Measurements from ENCODE around the gene GTF2A2. TPM values are rescaled to one million over a fixed set of nuclear protein-coding genes. Genes with fewer than 3 reads are reported as not detected.
A peak's percentile ranks its signal among the peaks of the same experiment; 100 is the strongest.

The GTF2A2 gene
- total and polyA plus RNA-seq, 5 experiments from 2014 or later, result 62.0 to 136 (median 97.2) TPM

GRCh38 chr15:59616379-59616778, 40.9 kb downstream of the GTF2A2 start:
- Mint-ChIP-seq H3K9me3 (peaks cover 0 to 8% (median 0%) of the 10 kb centered on the region in 9 donors), H3K27me3 (peaks cover 2 to 27% (median 18%) of the 10 kb centered on the region in 5 donors), H3K4me3 (no peak overlapping the region), H3K4me1 (peaks cover 2 to 9% (median 8%) of the 10 kb centered on the region in 4 donors), H3K27ac (no peak overlapping the region), H3K36me3 (peaks cover 0 to 5% (median 3%) of the 10 kb centered on the region in 3 donors)
- POLR2A ChIA-PET, result no interaction called here
- DNase-seq (no peak), ATAC-seq (no peak)

DNA sequence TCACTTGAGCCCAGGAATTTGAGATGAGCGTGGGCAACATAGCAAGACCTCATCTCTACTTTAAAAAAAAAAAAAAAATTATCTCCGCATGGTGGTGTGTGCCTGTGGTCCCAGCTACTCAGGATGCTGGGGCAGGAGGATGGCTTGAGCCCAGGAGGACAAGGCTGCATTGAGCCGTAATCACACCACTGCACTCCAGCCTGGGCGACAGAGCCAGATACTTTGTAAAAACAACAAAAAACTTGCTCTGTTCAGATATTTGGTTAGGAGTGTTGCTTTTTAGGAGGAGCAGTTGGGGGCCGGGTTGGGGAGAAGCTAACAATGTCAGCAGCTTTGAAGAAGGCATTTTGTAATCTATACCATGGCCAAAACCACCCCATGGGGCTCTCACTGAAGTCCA, 41.7 kb downstream of the GTF2A2 start:
- peaks cover 0 to 8% (median 0%) of the 10 kb centered on the region in 9 donors for H3K9me3 Mint-ChIP-seq
- POLR2A ChIA-PET, result no interaction called here
- ATAC-seq, result no peak
- H3K36me3 Mint-ChIP-seq, result peaks cover 0 to 5% (median 3%) of the 10 kb centered on the region in 3 donors
- no peak overlapping the region for H3K4me3 Mint-ChIP-seq
- H3K27ac Mint-ChIP-seq, result peak overlapping the region in 2 of 10 donors; percentile 48 to 55
- H3K4me1 Mint-ChIP-seq, result peaks cover 5 to 15% (median 9%) of the 10 kb centered on the region in 4 donors
- H3K27me3 Mint-ChIP-seq, result peaks cover 2 to 27% (median 18%) of the 10 kb centered on the region in 5 donors
- DNase-seq, result no peak

- POLR2A ChIA-PET, result no interaction called here
- ATAC-seq (no peak), DNase-seq (no peak)
- Mint-ChIP-seq H3K36me3 (peaks cover 0 to 5% (median 3%) of the 10 kb centered on the region in 3 donors), H3K27ac (no peak overlapping the region), H3K4me3 (no peak overlapping the region), H3K27me3 (peaks cover 2 to 27% (median 18%) of the 10 kb centered on the region in 5 donors), H3K9me3 (peaks cover 0 to 8% (median 0%) of the 10 kb centered on the region in 9 donors), H3K4me1 (peaks cover 5 to 21% (median 9%) of the 10 kb centered on the region in 4 donors)
Measured at GRCh38 chr15:59614153-59614552, 43.2 kb downstream of the GTF2A2 start.

GRCh38 chr15:59611276-59612260, 45.7 kb downstream of the GTF2A2 start, which contains the start of gene GCNT3:
Gene GCNT3 (plus strand): TSS chr15:59611783. CDS start chr15:59618239, 6,456 bp downstream.
- H3K9me3 Mint-ChIP-seq, result peaks cover 0 to 8% (median 2%) of the 10 kb centered on the region in 9 donors
- H3K4me3 Mint-ChIP-seq, result no peak within 1 kb of the TSS
- peaks cover 5 to 21% (median 9%) of the 10 kb centered on the region in 4 donors for H3K4me1 Mint-ChIP-seq
- peak within 1 kb of the TSS in 2 of 10 donors; percentile 15 to 44 for H3K27ac Mint-ChIP-seq
- H3K27me3 Mint-ChIP-seq, result peaks cover 2 to 27% (median 8%) of the 10 kb centered on the region in 5 donors
- ATAC-seq (no peak), DNase-seq (no peak)
- H3K36me3 Mint-ChIP-seq, result peaks cover 0 to 5% (median 3%) of the 10 kb centered on the region in 3 donors
- POLR2A ChIA-PET, result no interaction called here

DNA sequence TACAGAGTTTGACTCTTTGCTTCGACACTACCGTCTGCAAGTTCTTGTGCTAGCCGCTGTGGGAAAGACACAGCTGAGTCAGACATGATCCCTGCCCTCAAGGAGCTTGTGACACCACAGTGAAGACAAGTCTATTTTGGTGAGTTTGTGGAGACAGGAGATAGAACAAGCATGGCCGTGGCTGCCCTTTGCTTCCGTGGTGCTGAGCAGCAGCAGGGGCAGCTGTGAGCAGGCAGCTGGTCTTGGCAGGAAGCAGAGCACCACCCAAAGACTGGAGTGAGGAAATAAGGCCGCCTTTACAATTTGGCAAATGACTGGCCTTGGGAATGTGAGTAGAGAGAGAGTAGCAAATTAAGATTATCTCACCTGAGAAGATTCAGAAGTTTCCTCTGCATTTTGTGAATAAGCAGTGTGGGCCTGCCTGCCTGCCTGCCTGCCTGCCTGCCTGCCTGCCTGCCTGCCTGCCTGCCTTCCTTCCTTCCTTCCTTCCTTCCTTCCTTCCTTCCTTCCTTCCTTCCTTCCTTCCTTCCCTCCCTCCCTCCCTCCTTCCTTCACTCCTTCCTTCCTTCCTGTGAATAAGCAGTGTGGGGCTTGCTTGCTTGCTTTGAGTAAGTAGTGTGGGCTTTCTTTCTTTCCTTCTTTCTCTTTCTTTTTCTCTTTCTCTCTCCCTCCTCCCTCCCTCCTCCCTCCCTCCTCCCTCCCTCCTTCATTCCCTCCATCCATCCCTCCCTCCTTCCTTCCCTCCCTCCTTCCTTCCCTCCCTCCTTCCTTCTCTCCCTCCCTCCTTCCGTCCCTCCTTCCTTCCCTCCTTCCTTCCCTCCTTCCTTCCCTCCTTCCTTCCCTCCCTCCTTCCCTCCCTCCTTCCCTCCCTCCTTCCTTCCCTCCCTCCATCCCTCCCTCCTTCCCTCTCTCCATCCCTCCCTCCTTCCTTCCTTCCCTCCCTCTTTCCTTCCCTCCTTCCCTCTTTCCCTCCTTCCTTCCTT, 47.3 kb downstream of the GTF2A2 start:
- ATAC-seq (no peak), DNase-seq (no peak)
- H3K4me1 Mint-ChIP-seq, result peaks cover 4 to 17% (median 5%) of the 10 kb centered on the region in 4 donors
- H3K4me3 Mint-ChIP-seq, result no peak overlapping the region
- POLR2A ChIA-PET, result no interaction called here
- H3K27ac Mint-ChIP-seq, result peak overlapping the region in 1 of 10 donors; percentile 12
- H3K9me3 Mint-ChIP-seq, result peaks cover 0 to 5% (median 2%) of the 10 kb centered on the region in 9 donors
- peaks cover 2 to 27% (median 12%) of the 10 kb centered on the region in 5 donors for H3K27me3 Mint-ChIP-seq
- H3K36me3 Mint-ChIP-seq, result peaks cover 0 to 4% (median 3%) of the 10 kb centered on the region in 3 donors

- Mint-ChIP-seq H3K27ac (no peak overlapping the region), H3K27me3 (peaks cover 0 to 18% (median 2%) of the 10 kb centered on the region in 5 donors), H3K36me3 (peaks cover 3 to 33% (median 14%) of the 10 kb centered on the region in 3 donors), H3K9me3 (peaks cover 10 to 41% (median 22%) of the 10 kb centered on the region in 9 donors), H3K4me1 (peaks cover 0 to 8% (median 0%) of the 10 kb centered on the region in 4 donors), H3K4me3 (no peak overlapping the region)
- no peak for ATAC-seq
- no peak for DNase-seq
- POLR2A ChIA-PET, result no interaction called here
Measured at GRCh38 chr15:59605994-59606393, 51.3 kb downstream of the GTF2A2 start.

DNA sequence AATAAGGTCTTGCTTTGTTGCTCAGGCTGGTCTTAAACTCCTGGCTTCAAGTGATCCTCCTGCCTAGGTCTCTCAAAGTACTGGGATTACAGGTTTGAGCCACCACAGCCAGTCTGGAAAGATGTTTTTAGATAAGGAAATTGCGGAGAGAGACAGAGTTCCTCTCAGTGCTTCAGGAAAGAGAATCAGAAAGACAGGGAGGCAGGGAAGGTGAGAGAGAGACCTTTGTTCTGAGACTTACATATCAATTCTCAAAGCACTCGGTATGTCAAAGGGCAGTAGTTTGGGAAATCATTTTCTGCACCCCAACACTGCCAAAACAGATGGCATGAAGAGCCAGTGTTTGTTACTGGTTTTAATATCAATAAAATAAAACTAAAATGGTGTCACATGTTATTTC, 58.9 kb downstream of the GTF2A2 start:
- DNase-seq (no peak), ATAC-seq (no peak)
- H3K27ac Mint-ChIP-seq, result no peak overlapping the region
- H3K9me3 Mint-ChIP-seq, result peaks cover 2 to 31% (median 14%) of the 10 kb centered on the region in 9 donors
- H3K4me3 Mint-ChIP-seq, result no peak overlapping the region
- H3K27me3 Mint-ChIP-seq, result peaks cover 0 to 20% (median 10%) of the 10 kb centered on the region in 5 donors
- POLR2A ChIA-PET, result no interaction called here
- peaks cover 3 to 16% (median 10%) of the 10 kb centered on the region in 3 donors for H3K36me3 Mint-ChIP-seq
- H3K4me1 Mint-ChIP-seq, result no peaks in the 10 kb centered on the region

DNA sequence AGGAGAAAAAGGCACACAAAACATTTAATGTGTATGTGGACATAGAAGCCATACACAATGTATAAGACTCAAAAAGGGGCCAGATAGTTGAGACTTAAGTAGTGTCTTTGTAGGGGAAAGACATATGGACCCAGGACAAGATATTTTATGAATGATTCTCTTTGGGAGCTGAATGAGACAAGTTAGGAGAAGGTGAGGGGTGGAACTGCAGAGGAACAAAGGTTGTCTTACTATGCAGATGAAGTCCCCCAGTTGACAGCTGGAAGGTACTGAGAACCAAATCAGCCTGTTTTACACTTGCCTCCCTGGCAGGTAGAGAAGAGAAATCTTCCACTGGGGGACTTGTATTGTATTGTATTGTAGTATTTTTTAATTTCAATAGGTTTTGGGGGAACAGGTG, 60.7 kb downstream of the GTF2A2 start:
- Mint-ChIP-seq H3K27ac (no peak overlapping the region), H3K27me3 (peaks cover 0 to 16% (median 10%) of the 10 kb centered on the region in 5 donors)

GRCh38 chr15:59595434-59595915, 61.8 kb downstream of the GTF2A2 start:
- Mint-ChIP-seq H3K27ac (no peak overlapping the region), H3K9me3 (peaks cover 0 to 7% (median 2%) of the 10 kb centered on the region in 9 donors), H3K4me1 (peaks cover 3 to 11% (median 9%) of the 10 kb centered on the region in 4 donors), H3K36me3 (peaks cover 0 to 2% (median 0%) of the 10 kb centered on the region in 3 donors), H3K27me3 (peaks cover 0 to 12% (median 6%) of the 10 kb centered on the region in 5 donors), H3K4me3 (no peak overlapping the region)
- no peak for ATAC-seq
- DNase-seq, result no peak
- POLR2A ChIA-PET, result no interaction called here

More for the DNA sequence above, 60.7 kb downstream of the GTF2A2 start:
- Mint-ChIP-seq H3K36me3 (peaks cover 3 to 7% (median 6%) of the 10 kb centered on the region in 3 donors), H3K9me3 (peaks cover 0 to 14% (median 5%) of the 10 kb centered on the region in 9 donors), H3K4me1 (peaks cover under 1 to 2% (median 2%) of the 10 kb centered on the region in 4 donors), H3K4me3 (no peak overlapping the region)
- DNase-seq (no peak), ATAC-seq (no peak)
- POLR2A ChIA-PET, result no interaction called here

DNA sequence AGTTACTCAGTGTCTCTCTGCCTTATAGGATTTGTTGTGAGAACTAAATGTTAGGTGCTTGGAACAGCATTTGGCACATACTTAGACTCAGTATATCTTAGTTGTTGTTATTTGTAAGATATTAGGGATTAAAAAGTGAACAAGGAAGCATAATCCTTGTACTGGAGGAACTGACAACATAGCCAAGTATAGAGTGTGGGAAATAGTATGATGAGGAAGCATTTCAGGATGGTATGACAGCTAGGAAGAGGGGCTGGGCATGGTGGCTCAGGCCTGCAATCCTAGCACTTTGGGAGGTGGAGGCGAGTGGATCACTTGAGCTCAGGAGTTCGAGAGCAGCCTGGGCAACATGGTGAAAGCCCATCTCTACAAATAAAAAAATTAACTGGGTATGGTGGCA, 62.3 kb downstream of the GTF2A2 start:
- Mint-ChIP-seq H3K4me1 (peaks cover 3 to 12% (median 9%) of the 10 kb centered on the region in 4 donors), H3K27ac (no peak overlapping the region), H3K27me3 (peaks cover 0 to 12% (median 8%) of the 10 kb centered on the region in 5 donors), H3K9me3 (peaks cover 0 to 5% (median under 1%) of the 10 kb centered on the region in 9 donors), H3K36me3 (peaks cover 0 to under 1% (median 0%) of the 10 kb centered on the region in 3 donors), H3K4me3 (no peak overlapping the region)
- DNase-seq (no peak), ATAC-seq (no peak)
- POLR2A ChIA-PET, result no interaction called here

- POLR2A ChIA-PET, result no interaction called here
- Mint-ChIP-seq H3K9me3 (peaks cover 0 to under 1% (median 0%) of the 10 kb centered on the region in 9 donors), H3K36me3 (no peaks in the 10 kb centered on the region), H3K4me1 (peaks cover 3 to 12% (median 9%) of the 10 kb centered on the region in 4 donors), H3K27ac (no peak overlapping the region), H3K4me3 (no peak overlapping the region), H3K27me3 (peaks cover 1 to 12% (median 3%) of the 10 kb centered on the region in 5 donors)
- DNase-seq (no peak), ATAC-seq (no peak)
Measured at GRCh38 chr15:59594493-59594942, 62.8 kb downstream of the GTF2A2 start.

DNA sequence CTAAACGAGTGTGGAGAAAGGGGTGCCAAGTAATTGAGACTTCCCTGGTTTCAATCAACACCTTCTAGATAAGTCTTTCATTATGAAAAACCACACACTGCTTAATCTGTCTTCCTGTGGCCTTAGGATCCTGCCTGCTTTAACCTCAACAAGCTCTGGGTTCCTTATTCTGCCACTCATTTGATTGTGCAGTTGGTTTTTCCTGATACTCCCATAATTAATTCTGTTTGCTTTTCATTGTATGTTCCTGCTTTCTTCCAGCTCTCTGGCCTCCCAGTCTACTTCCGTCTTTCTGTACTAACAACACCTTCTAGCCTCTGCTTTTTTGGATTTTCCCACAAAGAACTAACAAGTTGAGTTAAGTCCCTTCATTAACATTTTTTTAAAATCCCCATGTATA, 66.0 kb downstream of the GTF2A2 start:
- DNase-seq (no peak), ATAC-seq (no peak)
- no peaks in the 10 kb centered on the region for H3K9me3 Mint-ChIP-seq
- no peak overlapping the region for H3K27ac Mint-ChIP-seq
- H3K4me3 Mint-ChIP-seq, result no peak overlapping the region
- peaks cover 0 to 8% (median 4%) of the 10 kb centered on the region in 5 donors for H3K27me3 Mint-ChIP-seq
- POLR2A ChIA-PET, result no interaction called here
- no peaks in the 10 kb centered on the region for H3K36me3 Mint-ChIP-seq
- peaks cover 3 to 12% (median 9%) of the 10 kb centered on the region in 4 donors for H3K4me1 Mint-ChIP-seq
